Mononuclear cell (primary cell): ENCODE data around the gene HBG1. TPM values are rescaled to one million over a fixed set of nuclear protein-coding genes. Genes with fewer than 3 reads are reported as not detected.

ENCODE experiments used
- H3K27me3 ChIP-seq: 2 replicates; pipeline ENCODE4 v1.6.0; 2011; ENCODE audit warnings: low read length, control low read depth; ENCODE audit not compliant: insufficient read depth
- H3K4me1 ChIP-seq: 2 replicates; pipeline ENCODE4 v1.5.1; 2011; ENCODE audit warnings: mild to moderate bottlenecking, low read length, control low read depth; ENCODE audit not compliant: insufficient read depth
- H3K4me3 ChIP-seq: 2 replicates; pipeline ENCODE4 v1.5.1; 2011; ENCODE audit warnings: mild to moderate bottlenecking, low read length, moderate library complexity
- H3K9me3 ChIP-seq: 2 replicates; pipeline ENCODE4 v1.5.1; 2011; ENCODE audit warnings: low read depth, mild to moderate bottlenecking, control low read depth, low read length
- total RNA-seq: library from RNA; depleted of rRNA; stranded (reverse); fragments of >200 nt; gene quantifications from one replicate; pipeline ENCODE4 v1.2.3, GENCODE V29; 2012

Gene HBG1
- total RNA-seq, 1 donor = not detected

DNA sequence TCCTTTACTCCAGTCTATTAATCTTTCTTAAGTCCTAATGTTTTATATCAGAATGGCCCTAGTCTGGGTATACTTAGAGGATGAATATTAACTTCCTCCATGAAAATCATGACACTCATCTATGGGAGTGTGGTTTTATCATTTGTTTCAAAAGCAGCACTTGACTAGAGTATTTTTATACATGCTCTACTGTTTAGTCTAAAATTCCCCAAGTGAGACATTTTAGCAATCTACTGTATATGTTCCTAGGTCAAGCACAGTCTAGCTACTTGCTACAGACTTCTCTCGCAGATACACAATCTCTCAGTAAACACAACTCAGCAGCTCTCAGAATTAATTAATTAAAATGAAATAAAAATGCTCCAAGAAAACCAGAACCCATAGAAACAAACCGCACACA lies 19.9 kb downstream of the HBG1 start:
- no peaks in the 10 kb centered on the region for H3K27me3 ChIP-seq
- H3K4me1 ChIP-seq = no peaks in the 10 kb centered on the region
- no peak overlapping the region for H3K4me3 ChIP-seq
- H3K9me3 ChIP-seq = no peaks in the 10 kb centered on the region

DNA sequence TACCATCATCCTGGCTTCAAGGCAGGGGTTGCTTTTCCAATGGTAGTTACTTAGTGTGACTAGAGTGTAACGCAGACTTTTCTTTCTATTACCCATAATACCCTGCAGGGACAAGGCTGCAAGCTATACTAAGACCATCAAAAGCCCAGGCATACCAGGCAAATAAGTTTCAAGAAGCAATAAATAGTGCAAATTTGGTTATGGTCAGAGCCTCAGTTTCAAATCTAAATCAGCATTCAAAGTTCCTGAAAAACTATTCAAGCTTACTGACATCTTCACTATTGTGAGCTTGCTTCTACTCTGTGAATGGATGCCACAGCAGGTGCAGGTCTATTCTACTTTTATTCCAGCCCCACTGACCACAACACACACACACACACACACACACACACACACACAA lies 20.3 kb downstream of the HBG1 start:
- H3K4me1 ChIP-seq = no peaks in the 10 kb centered on the region
- H3K4me3 ChIP-seq = no peak overlapping the region
- no peaks in the 10 kb centered on the region for H3K9me3 ChIP-seq
- H3K27me3 ChIP-seq = no peaks in the 10 kb centered on the region

DNA sequence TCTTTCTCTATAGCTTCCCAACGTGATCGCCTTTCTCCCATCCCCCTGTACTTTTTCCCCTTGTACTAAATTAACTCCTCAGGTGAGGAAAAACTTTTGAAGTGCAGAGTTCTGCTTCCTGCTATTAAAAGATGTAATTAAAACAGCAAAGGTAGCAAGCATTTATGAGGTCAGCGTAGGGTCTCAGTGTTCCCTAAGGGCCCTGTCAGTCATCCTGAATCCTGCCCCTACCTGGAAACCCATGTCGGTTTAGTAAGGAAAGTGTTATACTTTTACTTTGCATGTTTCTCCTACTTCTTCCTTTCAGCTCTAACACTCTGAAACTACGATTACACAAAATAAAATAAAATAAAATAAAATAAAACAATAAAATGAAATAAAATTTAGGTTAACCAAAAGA lies 21.5 kb downstream of the HBG1 start:
- Histone ChIP-seq H3K4me1 (no peaks in the 10 kb centered on the region), H3K9me3 (no peaks in the 10 kb centered on the region), H3K4me3 (no peak overlapping the region), H3K27me3 (no peaks in the 10 kb centered on the region)

DNA sequence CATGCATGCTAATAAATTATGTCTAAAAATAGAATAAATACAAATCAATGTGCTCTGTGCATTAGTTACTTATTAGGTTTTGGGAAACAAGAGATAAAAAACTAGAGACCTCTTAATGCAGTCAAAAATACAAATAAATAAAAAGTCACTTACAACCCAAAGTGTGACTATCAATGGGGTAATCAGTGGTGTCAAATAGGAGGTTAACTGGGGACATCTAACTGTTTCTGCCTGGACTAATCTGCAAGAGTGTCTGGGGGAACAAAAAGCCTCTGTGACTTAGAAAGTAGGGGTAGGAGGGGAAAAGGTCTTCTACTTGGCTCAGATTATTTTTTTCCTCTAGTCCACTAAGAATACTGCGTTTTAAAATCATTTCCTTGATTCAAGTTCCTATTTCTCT lies 22.0 kb downstream of the HBG1 start:
- Histone ChIP-seq H3K9me3 (no peaks in the 10 kb centered on the region), H3K4me3 (no peak overlapping the region), H3K4me1 (no peaks in the 10 kb centered on the region), H3K27me3 (no peaks in the 10 kb centered on the region)

DNA sequence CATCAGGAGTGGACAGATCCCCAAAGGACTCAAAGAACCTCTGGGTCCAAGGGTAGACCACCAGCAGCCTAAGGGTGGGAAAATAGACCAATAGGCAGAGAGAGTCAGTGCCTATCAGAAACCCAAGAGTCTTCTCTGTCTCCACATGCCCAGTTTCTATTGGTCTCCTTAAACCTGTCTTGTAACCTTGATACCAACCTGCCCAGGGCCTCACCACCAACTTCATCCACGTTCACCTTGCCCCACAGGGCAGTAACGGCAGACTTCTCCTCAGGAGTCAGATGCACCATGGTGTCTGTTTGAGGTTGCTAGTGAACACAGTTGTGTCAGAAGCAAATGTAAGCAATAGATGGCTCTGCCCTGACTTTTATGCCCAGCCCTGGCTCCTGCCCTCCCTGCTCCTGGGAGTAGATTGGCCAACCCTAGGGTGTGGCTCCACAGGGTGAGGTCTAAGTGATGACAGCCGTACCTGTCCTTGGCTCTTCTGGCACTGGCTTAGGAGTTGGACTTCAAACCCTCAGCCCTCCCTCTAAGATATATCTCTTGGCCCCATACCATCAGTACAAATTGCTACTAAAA lies 22.8 kb downstream of the HBG1 start, which contains the start of gene HBB:
Gene HBB, minus strand, starts transcription at position 340 of the 579 bp plus-strand sequence. Its CDS starts 50 bp downstream, at position 290.
- Histone ChIP-seq H3K27me3 (no peaks in the 10 kb centered on the region), H3K4me1 (no peaks in the 10 kb centered on the region), H3K4me3 (no peak within 1 kb of the TSS), H3K9me3 (no peaks in the 10 kb centered on the region)

DNA sequence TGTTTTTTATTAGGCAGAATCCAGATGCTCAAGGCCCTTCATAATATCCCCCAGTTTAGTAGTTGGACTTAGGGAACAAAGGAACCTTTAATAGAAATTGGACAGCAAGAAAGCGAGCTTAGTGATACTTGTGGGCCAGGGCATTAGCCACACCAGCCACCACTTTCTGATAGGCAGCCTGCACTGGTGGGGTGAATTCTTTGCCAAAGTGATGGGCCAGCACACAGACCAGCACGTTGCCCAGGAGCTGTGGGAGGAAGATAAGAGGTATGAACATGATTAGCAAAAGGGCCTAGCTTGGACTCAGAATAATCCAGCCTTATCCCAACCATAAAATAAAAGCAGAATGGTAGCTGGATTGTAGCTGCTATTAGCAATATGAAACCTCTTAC lies 24.2 kb downstream of the HBG1 start:
- H3K4me3 ChIP-seq = no peak overlapping the region
- no peaks in the 10 kb centered on the region for H3K4me1 ChIP-seq
- no peaks in the 10 kb centered on the region for H3K9me3 ChIP-seq
- no peaks in the 10 kb centered on the region for H3K27me3 ChIP-seq

DNA sequence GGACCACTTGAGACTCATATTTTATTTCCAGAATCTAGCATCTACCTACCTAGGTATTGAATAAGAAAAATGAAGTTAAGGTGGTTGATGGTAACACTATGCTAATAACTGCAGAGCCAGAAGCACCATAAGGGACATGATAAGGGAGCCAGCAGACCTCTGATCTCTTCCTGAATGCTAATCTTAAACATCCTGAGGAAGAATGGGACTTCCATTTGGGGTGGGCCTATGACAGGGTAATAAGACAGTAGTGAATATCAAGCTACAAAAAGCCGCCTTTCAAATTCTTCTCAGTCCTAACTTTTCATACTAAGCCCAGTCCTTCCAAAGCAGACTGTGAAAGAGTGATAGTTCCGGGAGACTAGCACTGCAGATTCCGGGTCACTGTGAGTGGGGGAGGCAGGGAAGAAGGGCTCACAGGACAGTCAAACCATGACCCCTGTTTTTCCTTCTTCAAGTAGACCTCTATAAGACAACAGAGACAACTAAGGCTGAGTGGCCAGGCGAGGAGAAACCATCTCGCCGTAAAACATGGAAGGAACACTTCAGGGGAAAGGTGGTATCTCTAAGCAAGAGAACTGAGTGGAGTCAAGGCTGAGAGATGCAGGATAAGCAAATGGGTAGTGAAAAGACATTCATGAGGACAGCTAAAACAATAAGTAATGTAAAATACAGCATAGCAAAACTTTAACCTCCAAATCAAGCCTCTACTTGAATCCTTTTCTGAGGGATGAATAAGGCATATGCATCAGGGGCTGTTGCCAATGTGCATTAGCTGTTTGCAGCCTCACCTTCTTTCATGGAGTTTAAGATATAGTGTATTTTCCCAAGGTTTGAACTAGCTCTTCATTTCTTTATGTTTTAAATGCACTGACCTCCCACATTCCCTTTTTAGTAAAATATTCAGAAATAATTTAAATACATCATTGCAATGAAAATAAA lies 24.8 kb downstream of the HBG1 start:
- no peak overlapping the region for H3K4me3 ChIP-seq
- H3K27me3 ChIP-seq = no peaks in the 10 kb centered on the region
- H3K9me3 ChIP-seq = no peaks in the 10 kb centered on the region
- no peaks in the 10 kb centered on the region for H3K4me1 ChIP-seq

DNA sequence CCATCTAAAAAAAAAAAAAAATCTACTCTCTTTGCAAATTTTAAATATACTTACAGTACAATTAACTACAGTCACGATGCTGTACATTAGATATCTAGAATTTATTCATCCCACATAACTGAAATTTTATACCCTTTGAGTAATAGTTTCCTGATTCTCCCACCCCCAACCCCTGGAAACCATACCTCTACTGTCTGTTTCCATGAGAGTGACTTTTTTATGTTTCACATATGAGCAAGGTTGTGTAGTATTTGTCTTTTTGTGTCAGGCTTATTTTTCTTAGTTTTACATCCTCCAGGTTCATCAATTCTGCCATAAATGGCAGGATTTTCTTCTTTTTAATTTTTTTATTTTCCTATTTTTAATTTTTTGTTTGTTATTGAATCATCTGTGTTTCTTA lies 26.0 kb downstream of the HBG1 start:
- H3K9me3 ChIP-seq = no peaks in the 10 kb centered on the region
- no peak overlapping the region for H3K4me3 ChIP-seq
- H3K4me1 ChIP-seq = no peaks in the 10 kb centered on the region
- no peaks in the 10 kb centered on the region for H3K27me3 ChIP-seq

DNA sequence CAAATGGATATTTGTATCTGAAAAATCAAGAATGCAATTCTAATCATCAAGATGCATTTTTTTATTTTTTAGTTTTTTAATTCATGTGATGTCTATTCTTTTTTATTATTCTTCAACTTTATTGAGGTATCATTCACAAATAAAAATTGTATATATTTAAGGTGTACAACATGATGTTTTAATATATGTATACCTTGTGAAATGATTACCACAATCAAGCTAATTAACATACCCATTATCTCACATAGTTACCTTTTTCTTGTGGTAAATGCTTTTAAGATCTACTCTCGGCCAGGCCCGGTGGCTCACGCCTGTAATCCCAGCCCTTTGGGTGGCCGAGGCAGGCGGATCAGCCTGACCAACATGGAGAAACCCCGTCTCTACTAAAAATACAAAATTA lies 26.5 kb downstream of the HBG1 start:
- no peaks in the 10 kb centered on the region for H3K9me3 ChIP-seq
- H3K4me3 ChIP-seq = no peak overlapping the region
- H3K4me1 ChIP-seq = no peaks in the 10 kb centered on the region
- no peaks in the 10 kb centered on the region for H3K27me3 ChIP-seq

DNA sequence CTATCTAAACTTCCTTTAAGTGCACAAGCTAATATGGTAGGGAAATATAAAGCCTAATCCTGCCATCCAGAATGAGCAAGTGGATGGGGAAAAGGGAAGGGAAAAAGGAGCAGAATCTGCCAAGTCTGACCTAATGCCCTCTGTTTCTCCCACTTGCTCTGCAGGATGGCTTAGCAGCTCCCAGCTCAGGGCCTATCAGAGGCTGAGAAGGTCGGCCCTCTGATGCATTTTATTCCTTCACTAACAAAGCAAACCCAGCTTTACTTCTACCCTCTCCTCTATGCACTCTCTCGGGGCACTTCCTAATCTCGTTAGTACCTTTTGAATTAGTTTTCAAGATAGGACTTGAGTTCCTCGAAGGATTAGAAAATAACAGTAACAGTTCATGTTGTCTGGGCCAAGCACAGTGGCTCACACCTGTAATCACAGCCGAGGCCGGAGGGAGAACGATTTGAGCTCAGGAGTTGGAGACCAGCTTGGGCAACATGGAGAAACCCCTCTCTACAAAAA lies 39.2 kb downstream of the HBG1 start:
- no peak overlapping the region for H3K4me3 ChIP-seq
- H3K4me1 ChIP-seq = no peaks in the 10 kb centered on the region
- H3K27me3 ChIP-seq = no peaks in the 10 kb centered on the region
- no peaks in the 10 kb centered on the region for H3K9me3 ChIP-seq

DNA sequence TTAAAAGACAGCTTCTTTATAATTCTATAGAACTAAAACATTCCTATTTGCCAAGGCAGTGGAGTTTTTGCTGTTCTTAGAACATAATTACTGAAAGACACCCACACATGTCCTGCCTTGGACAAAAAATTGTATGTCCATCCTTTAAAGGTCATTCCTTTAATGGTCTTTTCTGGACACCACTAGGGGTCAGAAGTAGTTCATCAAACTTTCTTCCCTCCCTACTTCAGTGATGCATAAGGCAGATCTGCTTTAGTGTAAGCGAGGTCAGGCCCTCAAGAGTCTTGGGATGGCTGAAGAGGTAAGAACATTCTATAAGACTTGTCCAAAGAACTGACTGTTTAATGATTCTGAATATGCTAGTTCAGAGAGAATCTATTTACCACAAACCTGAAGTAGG lies 44.9 kb downstream of the HBG1 start:
- H3K9me3 ChIP-seq = no peaks in the 10 kb centered on the region
- no peaks in the 10 kb centered on the region for H3K27me3 ChIP-seq
- no peaks in the 10 kb centered on the region for H3K4me1 ChIP-seq
- no peak overlapping the region for H3K4me3 ChIP-seq

DNA sequence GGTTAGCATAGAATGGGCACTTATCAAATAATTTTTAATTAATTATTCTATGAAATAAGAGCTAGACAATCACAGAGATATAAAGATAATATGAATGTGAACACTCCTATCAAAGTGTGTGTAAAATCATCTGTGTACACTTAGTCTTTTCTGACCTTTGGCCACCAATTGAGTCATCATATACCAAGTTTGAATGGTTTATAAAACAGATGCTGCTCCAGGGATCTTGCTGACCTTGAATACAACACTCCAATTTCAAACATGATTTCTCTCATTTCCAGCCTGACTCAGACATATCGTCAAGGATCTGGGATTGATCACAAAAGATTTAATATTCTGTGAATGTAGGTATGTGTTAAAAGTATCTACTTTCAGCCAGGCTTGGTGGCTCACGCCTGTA lies 46.3 kb downstream of the HBG1 start:
- Histone ChIP-seq H3K9me3 (no peaks in the 10 kb centered on the region), H3K4me1 (no peaks in the 10 kb centered on the region), H3K27me3 (no peaks in the 10 kb centered on the region), H3K4me3 (no peak overlapping the region)

DNA sequence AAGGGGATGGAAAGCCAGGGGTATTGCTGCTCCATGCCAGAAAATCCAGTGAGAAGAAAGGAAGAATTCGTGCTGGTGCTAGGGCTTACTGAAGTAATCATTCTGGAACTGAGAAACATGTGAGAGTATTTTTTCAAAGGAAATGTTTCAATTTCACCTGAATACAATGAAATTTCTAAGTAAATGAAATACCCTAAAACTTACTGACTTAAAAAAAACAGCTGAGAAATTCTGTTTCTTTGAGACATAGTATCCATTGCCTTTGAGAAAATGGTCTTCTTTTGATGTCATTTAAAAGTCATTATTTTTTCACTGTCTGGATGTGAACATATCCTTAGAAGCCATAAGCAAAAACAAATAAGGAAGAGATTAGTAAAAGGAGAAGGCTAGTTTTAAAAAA lies 49.1 kb downstream of the HBG1 start, which contains the start of gene OR51V1:
Gene OR51V1, minus strand, starts transcription at position 101 of the 400 bp plus-strand sequence. Its CDS starts 0 bp downstream, at position 101.
- Histone ChIP-seq H3K4me3 (no peak within 1 kb of the TSS), H3K4me1 (no peaks in the 10 kb centered on the region), H3K9me3 (no peaks in the 10 kb centered on the region), H3K27me3 (no peaks in the 10 kb centered on the region)

DNA sequence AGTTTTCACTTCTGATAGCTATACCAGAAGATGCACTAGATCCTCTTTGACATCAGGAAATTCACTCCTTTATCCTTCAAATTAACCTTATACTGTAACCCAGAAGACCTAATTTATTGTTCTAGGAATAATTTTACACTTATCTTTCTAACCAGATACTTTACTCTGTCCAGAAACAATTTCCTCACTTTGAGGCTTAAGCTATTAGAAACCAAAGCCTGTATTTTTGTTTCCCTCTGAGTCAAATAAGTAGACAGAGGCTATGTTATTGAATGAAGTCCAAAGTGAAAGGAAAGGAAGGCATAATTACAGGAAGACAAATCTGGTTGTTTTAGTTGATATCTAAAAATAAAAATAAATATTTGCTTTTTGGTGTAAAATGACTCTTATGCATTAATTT lies 51.4 kb downstream of the HBG1 start:
- Histone ChIP-seq H3K9me3 (no peaks in the 10 kb centered on the region), H3K4me3 (no peak overlapping the region), H3K4me1 (no peaks in the 10 kb centered on the region), H3K27me3 (no peaks in the 10 kb centered on the region)
